ENCODE measurements around the gene BRINP3. TPM values are rescaled to one million over a fixed set of nuclear protein-coding genes. Genes with fewer than 3 reads are reported as not detected.

Gene BRINP3
- total RNA-seq, 1 experiment from 2014 or later, result not detected

- intact Hi-C loops (cut with micrococcal nuclease), result no loop called here
- ChIA-PET POLR2A (ENCODE audit: unreplicated experiment) (no interaction called here), CTCF (interaction anchor here (0.5 kb wide), 1 partner anchor 309 kb away, joined by 3 read pairs; no protein-coding TSS in a partner anchor)
- TF ChIP-seq EZH2 (IDR thresholded peaks at IDR 0.05; ENCODE audit: low read length, unreplicated experiment), result no peak
- TF ChIP-seq EZH2phosphoT487 (IDR thresholded peaks at IDR 0.05; ENCODE audit: borderline replicate concordance, low read length), result no peak
- TF ChIP-seq CTCF (conservative IDR thresholded peaks at IDR 0.05; ENCODE audit: low read depth, low read length), result no peak
- Histone ChIP-seq H3K27ac (ENCODE audit: low read length) (no peak overlapping the region), H3K4me1 (ENCODE audit: insufficient read depth, low read length) (0 out of 2 replicates have a peak, but pooled peaks cover 6% of the 10 kb centered on the region), H3K79me2 (ENCODE audit: low read length) (no peaks in the 10 kb centered on the region), H3F3A (ENCODE audit: low read length, unreplicated experiment) (no peaks in the 10 kb centered on the region), H3K36me3 (ENCODE audit: low read depth, low read length) (no peaks in the 10 kb centered on the region; the same call in 1 of the 2 replicates), H3K9me2 (replicated peaks; ENCODE audit: low read length) (no peaks in the 10 kb centered on the region), H3K9me3 (ENCODE audit: low read length) (no peaks in the 10 kb centered on the region), H3K4me2 (ENCODE audit: low read length) (no peak overlapping the region), H3K4me3 (ENCODE audit: low read length) (no peak overlapping the region), H3K27me3 (ENCODE audit: low read length) (peaks cover 58% of the 10 kb centered on the region), H3K9ac (ENCODE audit: low read length) (no peak overlapping the region), H4K20me1 (ENCODE audit: low read length) (no peaks in the 10 kb centered on the region), H2AFZ (ENCODE audit: low read length) (no peak overlapping the region)
- ATAC-seq (no peak), DNase-seq (no peak)
- no TSS peak for BruUV-seq (replicated peaks)
Measured at GRCh38 chr1:190476806-190477205, 858 bp downstream of the BRINP3 start.

- no TSS peak for BruUV-seq (replicated peaks)
Measured at GRCh38 chr1:190476321-190476720, 1.3 kb downstream of the BRINP3 start.

More at GRCh38 chr1:190476321-190476720, 1.3 kb downstream of the BRINP3 start:
- CTCF ChIA-PET, result no interaction called here
- ATAC-seq, result no peak
- H3K9ac ChIP-seq (ENCODE audit: low read length), result no peak overlapping the region
- H3K4me3 ChIP-seq (ENCODE audit: low read length), result no peak overlapping the region
- H3K36me3 ChIP-seq (ENCODE audit: low read depth, low read length), result no peaks in the 10 kb centered on the region; the same call in 1 of the 2 replicates
- no peak for DNase-seq
- H3K27ac ChIP-seq (ENCODE audit: low read length), result no peak overlapping the region
- H3K9me2 ChIP-seq (replicated peaks; ENCODE audit: low read length), result no peaks in the 10 kb centered on the region
- POLR2A ChIA-PET (ENCODE audit: unreplicated experiment), result no interaction called here
- TF ChIP-seq EZH2phosphoT487 (IDR thresholded peaks at IDR 0.05; ENCODE audit: borderline replicate concordance, low read length) (no peak), EZH2 (IDR thresholded peaks at IDR 0.05; ENCODE audit: low read length, unreplicated experiment) (no peak), CTCF (conservative IDR thresholded peaks at IDR 0.05; ENCODE audit: low read depth, low read length) (no peak)
- no peak overlapping the region for H2AFZ ChIP-seq (ENCODE audit: low read length)
- H3K9me3 ChIP-seq (ENCODE audit: low read length), result no peaks in the 10 kb centered on the region
- no peaks in the 10 kb centered on the region for H3K79me2 ChIP-seq (ENCODE audit: low read length)
- intact Hi-C loops (cut with micrococcal nuclease), result no loop called here
- H3K4me2 ChIP-seq (ENCODE audit: low read length), result no peak overlapping the region
- H3F3A ChIP-seq (ENCODE audit: low read length, unreplicated experiment), result no peaks in the 10 kb centered on the region
- no peaks in the 10 kb centered on the region for H4K20me1 ChIP-seq (ENCODE audit: low read length)
- H3K4me1 ChIP-seq (ENCODE audit: insufficient read depth, low read length), result 0 out of 2 replicates have a peak, but pooled peaks cover 6% of the 10 kb centered on the region
- peaks cover 55% of the 10 kb centered on the region for H3K27me3 ChIP-seq (ENCODE audit: low read length)

Measured in PC-3 (cell line).